WERI-Rb-1 (cell line): ENCODE data around the gene TTC5.
"Not testable (repeated sequence)": the region's sequence is repeated elsewhere in the genome, so short reads cannot be mapped to it uniquely, and the experiment has no call there.

Experiments used
- DNase-seq: peaks from one replicate; pipeline ENCODE4 v3.0.0-alpha.2; 2020
- H3K27ac ChIP-seq: fragments of 250-450 bp; sonication (Bioruptor Pico); 2 replicates; pipeline ENCODE4 v1.5.1; 2020; ENCODE audit warnings: mild to moderate bottlenecking, moderate library complexity
- H3K27me3 ChIP-seq: fragments of 250-450 bp; sonication (Bioruptor Pico); 2 replicates; pipeline ENCODE4 v1.5.1; 2021; ENCODE audit warnings: mild to moderate bottlenecking, low read depth, moderate library complexity; ENCODE audit not compliant: insufficient read depth, severe bottlenecking
- H3K36me3 ChIP-seq: fragments of 250-450 bp; sonication (Bioruptor Pico); 2 replicates; pipeline ENCODE4 v1.5.1; 2020; ENCODE audit warnings: mild to moderate bottlenecking, moderate library complexity
- H3K4me3 ChIP-seq: 2 replicates; pipeline ENCODE4 v1.5.1; 2011; ENCODE audit warnings: low read depth, mild to moderate bottlenecking, control low read depth, low read length
- H3K9me3 ChIP-seq: fragments of 250-450 bp; sonication (Bioruptor Pico); 2 replicates; pipeline ENCODE4 v1.5.1; 2021; ENCODE audit warnings: mild to moderate bottlenecking, moderate library complexity; ENCODE audit not compliant: severe bottlenecking
- TF ChIP-seq, protein P1 (sequence below): IDR thresholded peaks from 2 replicates; pipeline ENCODE4 v1.5.1; 2011; ENCODE audit warnings: low read depth, mild to moderate bottlenecking, control low read depth, inconsistent platforms, low read length

The TTC5 gene

DNA sequence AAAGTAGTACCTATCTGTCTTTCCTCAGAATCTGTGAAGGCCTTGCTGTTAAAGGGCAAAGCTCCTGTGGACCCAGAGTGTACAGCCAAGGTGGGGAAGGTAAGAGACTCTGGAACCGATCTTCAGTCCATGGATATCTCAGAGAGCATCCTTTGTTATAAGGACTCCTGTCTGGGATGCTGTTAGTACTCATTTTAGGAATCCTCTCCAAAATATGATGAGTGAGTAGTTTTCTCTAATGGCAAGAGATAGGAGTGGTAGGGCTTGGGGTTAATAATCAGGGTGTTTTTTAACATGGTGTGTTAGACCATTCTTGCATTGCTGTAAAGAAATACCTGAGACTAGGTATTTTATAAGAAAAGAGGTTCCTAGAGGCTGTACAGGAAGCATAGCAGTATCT is 39.6 kb upstream of the TTC5 start:
- H3K36me3 ChIP-seq = peaks cover 57% of the 10 kb centered on the region
- no peak overlapping the region for H3K27ac ChIP-seq
- no peak for DNase-seq
- TF ChIP-seq, protein P1, sequence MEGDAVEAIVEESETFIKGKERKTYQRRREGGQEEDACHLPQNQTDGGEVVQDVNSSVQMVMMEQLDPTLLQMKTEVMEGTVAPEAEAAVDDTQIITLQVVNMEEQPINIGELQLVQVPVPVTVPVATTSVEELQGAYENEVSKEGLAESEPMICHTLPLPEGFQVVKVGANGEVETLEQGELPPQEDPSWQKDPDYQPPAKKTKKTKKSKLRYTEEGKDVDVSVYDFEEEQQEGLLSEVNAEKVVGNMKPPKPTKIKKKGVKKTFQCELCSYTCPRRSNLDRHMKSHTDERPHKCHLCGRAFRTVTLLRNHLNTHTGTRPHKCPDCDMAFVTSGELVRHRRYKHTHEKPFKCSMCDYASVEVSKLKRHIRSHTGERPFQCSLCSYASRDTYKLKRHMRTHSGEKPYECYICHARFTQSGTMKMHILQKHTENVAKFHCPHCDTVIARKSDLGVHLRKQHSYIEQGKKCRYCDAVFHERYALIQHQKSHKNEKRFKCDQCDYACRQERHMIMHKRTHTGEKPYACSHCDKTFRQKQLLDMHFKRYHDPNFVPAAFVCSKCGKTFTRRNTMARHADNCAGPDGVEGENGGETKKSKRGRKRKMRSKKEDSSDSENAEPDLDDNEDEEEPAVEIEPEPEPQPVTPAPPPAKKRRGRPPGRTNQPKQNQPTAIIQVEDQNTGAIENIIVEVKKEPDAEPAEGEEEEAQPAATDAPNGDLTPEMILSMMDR = no peak
- H3K4me3 ChIP-seq = no peak overlapping the region
- no peaks in the 10 kb centered on the region for H3K9me3 ChIP-seq
- H3K27me3 ChIP-seq = no peaks in the 10 kb centered on the region

DNA sequence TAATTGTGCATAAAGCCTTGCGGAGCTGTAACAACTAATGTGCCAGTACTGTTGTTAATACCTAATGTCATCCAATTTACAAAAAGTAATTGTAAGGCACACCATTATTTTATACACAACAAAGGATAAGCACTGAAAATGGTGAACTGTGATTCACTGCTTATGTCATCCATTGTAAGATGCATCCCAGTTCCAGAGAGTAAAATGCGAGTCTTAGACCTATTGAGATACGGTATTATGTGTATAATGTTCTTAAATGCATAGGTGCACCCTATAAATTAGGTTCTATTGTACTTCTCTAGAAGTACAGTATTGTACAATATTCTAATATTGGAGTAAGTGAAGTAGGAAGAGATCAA is 38.1 kb upstream of the TTC5 start:
- Histone ChIP-seq H3K27me3 (no peaks in the 10 kb centered on the region), H3K36me3 (peaks cover 42% of the 10 kb centered on the region), H3K4me3 (peak overlapping the region; percentile 100), H3K9me3 (no peaks in the 10 kb centered on the region), H3K27ac (peak overlapping the region; percentile 90)
- DNase-seq = no peak
- TF ChIP-seq, protein P1 = no peak

DNA sequence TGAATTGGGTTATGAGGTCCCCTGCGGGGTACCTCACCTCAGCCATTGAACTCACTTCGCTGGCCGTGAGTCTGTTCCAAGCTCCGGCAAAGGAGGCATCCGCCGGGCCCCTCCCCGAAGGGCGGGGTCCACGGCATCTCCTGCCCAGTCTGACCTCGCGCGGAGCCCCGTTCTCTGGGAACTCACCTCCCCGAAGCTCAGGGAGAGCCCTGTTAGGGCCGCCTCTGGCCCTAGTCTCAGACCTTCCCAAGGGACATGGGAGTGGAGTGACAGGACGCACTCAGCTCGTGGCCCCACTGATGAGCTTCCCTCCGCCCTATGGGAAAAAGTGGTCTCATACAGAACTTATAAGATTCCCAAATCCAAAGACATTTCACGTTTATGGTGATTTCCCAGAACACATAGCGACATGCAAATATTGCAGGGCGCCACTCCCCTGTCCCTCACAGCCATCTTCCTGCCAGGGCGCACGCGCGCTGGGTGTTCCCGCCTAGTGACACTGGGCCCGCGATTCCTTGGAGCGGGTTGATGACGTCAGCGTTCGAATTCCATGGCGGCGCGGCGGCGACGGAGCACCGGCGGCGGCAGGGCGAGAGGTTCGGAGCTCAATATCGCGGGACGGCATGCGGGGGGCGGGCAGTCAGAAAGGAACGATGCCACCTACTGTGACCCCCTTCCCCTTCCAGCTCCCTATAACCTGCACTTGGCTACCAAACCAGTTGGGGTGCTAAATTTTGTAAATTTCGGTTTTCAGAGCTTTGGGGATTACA is 37.5 kb upstream of the TTC5 start, which contains the start of gene PARP2:
TSS of gene PARP2 (plus strand) at position 544 of the 770 bp plus-strand sequence. CDS start at position 551, 7 bp downstream.
- Histone ChIP-seq H3K9me3 (no peaks in the 10 kb centered on the region), H3K4me3 (peak within 1 kb of the TSS; percentile 100), H3K27ac (peak within 1 kb of the TSS; percentile 90), H3K36me3 (peaks cover 36% of the 10 kb centered on the region), H3K27me3 (no peaks in the 10 kb centered on the region)
- TF ChIP-seq, protein P1 = no peak
- peak; percentile 99 for DNase-seq

DNA sequence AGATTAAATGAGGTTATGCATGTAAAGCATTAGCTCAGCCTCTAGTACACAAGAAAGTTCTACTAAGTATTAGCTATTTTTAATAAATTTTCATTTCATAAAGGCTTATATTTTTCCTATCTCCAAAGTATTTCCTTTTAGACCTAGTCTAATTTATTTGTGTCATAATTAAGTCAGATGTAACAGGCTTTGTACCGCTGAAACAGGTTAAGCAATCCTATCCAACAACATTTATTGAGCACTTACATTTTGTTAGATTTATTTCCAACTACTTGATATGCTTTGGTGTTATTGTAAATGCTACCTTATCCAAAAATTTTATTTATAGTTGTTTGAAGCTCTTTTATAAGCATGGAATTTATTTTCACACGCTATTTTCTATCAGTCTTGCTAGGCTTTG is 35.9 kb upstream of the TTC5 start:
- TF ChIP-seq, protein P1 = no peak
- Histone ChIP-seq H3K27ac (peak overlapping the region; percentile 88), H3K27me3 (no peaks in the 10 kb centered on the region), H3K4me3 (peak overlapping the region; percentile 97), H3K36me3 (peaks cover 22% of the 10 kb centered on the region), H3K9me3 (no peaks in the 10 kb centered on the region)
- DNase-seq = no peak

DNA sequence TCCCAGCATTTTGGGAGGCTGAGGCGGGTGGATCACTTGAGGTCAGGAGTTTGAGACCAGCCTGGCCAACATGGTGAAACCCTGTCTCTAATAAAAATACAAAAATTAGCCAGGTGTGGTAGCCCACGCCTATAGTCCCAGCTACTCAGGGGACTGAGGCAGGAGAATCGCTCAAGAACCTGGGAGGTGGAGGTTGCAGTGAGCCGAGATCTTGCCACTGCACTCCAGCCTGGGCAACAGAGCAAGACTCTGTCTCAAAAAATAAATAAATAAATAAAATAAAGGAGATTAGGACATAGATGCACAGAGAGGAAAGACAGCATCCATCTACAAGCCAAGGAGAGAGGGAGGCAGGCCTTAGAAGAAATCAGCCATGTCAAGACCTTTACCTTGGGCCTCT is 35.3 kb upstream of the TTC5 start:
- not testable (repeated sequence) for H3K27ac ChIP-seq, H3K27me3 ChIP-seq, H3K4me3 ChIP-seq, H3K9me3 ChIP-seq, DNase-seq
- H3K36me3 ChIP-seq = peaks cover 16% of the 10 kb centered on the region

DNA sequence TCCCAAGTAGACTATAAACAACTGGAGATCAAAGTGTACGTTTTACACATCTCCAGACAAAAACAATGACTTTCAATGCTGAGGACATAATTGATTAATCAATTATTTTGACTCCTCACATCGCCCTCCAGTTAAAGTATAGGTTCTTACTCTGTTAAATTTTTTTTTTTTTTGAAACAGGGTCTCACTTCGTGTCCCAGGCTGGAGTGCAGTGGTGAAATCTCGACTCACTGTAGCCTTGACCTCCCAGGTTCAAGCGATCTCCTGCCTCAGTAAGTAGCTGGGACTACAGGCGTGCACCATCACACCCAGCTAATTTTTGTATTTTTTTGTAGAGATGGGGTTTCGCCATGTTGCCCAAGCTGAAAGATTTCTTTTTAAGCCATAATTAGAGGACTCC is 28.3 kb upstream of the TTC5 start:
- H3K27me3 ChIP-seq = no peaks in the 10 kb centered on the region
- DNase-seq = no peak
- peaks cover under 1% of the 10 kb centered on the region for H3K36me3 ChIP-seq
- H3K9me3 ChIP-seq = no peaks in the 10 kb centered on the region
- TF ChIP-seq, protein P1 = no peak
- H3K27ac ChIP-seq = no peak overlapping the region
- no peak overlapping the region for H3K4me3 ChIP-seq
